HL-60 (cell line): ENCODE data around the gene NEU3.
"Not testable (repeated sequence)": the region's sequence is repeated elsewhere in the genome, so short reads cannot be mapped to it uniquely, and the experiment has no call there.

Source experiments
- DNase-seq, 2 experiments: peaks; one replicate each; pipeline ENCODE4 v3.0.0-alpha.2; 2010 to 2020; ENCODE audit warnings: low read depth in 1 of 2, low spot score in 1 of 2
- H3K27ac ChIP-seq: fragments of 250-450 bp; sonication (Bioruptor Pico); replicated peaks from 2 replicates; pipeline ENCODE4 v1.5.1; 2020; ENCODE audit warnings: mild to moderate bottlenecking, moderate library complexity
- H3K27me3 ChIP-seq: fragments of 250-450 bp; sonication (Bioruptor Pico); 2 replicates; pipeline ENCODE4 v1.5.1; 2021; ENCODE audit warnings: mild to moderate bottlenecking, moderate library complexity; ENCODE audit not compliant: insufficient read depth, poor library complexity, severe bottlenecking
- H3K4me3 ChIP-seq: replicated peaks from 2 replicates; pipeline ENCODE4 v1.5.1; 2011; ENCODE audit warnings: mild to moderate bottlenecking, control low read depth, low read length; ENCODE audit not compliant: insufficient read depth
- CTCF ChIP-seq: IDR thresholded peaks from one replicate; pipeline ENCODE4 v1.5.1; 2011; ENCODE audit warnings: low read length, control low read depth, inconsistent platforms; ENCODE audit not compliant: insufficient read depth
- GABPA ChIP-seq: IDR thresholded peaks from 2 replicates; pipeline ENCODE4 v1.6.1; 2012; ENCODE audit warnings: low read depth
- POLR2AphosphoS5 ChIP-seq: IDR thresholded peaks from 2 replicates; pipeline ENCODE4 v1.6.1; 2012; ENCODE audit warnings: low read depth
- REST ChIP-seq: IDR thresholded peaks from 2 replicates; pipeline ENCODE4 v1.6.1; 2012; ENCODE audit warnings: low read depth; ENCODE audit not compliant: insufficient replicate concordance
- SPI1 ChIP-seq: IDR thresholded peaks from 2 replicates; pipeline ENCODE4 v1.6.1; 2012; ENCODE audit warnings: low read depth, mild to moderate bottlenecking, borderline replicate concordance

The NEU3 gene

GRCh38 chr11:75047191-75047590, 58.5 kb downstream of the NEU3 start:
- DNase-seq, result no peak
- peaks cover 7% of the 10 kb centered on the region for H3K27me3 ChIP-seq
- H3K4me3 ChIP-seq, result no peak overlapping the region
- TF ChIP-seq POLR2AphosphoS5 (no peak), REST (no peak), GABPA (no peak), CTCF (no peak), SPI1 (no peak)
- H3K27ac ChIP-seq, result no peak overlapping the region

- not testable (repeated sequence) for H3K27ac ChIP-seq
Observed at GRCh38 chr11:75049501-75050266, 61.0 kb downstream of the NEU3 start.

GRCh38 chr11:75050516-75050915, 61.8 kb downstream of the NEU3 start:
- no peak overlapping the region for H3K4me3 ChIP-seq
- no peak overlapping the region for H3K27ac ChIP-seq
- no peak for DNase-seq
- peaks cover 7% of the 10 kb centered on the region for H3K27me3 ChIP-seq
- no peak for TF ChIP-seq GABPA
- TF ChIP-seq SPI1, result no peak
- TF ChIP-seq REST, result no peak
- no peak for TF ChIP-seq POLR2AphosphoS5
- no peak for TF ChIP-seq CTCF

More at GRCh38 chr11:75049501-75050266, 61.0 kb downstream of the NEU3 start:
- DNase-seq, H3K27me3 ChIP-seq, H3K4me3 ChIP-seq: not testable (repeated sequence)

GRCh38 chr11:75051043-75051442, 62.3 kb downstream of the NEU3 start:
- Histone ChIP-seq H3K27ac (no peak overlapping the region), H3K27me3 (peaks cover 7% of the 10 kb centered on the region), H3K4me3 (no peak overlapping the region)
- TF ChIP-seq GABPA, result no peak
- TF ChIP-seq POLR2AphosphoS5, result no peak
- no peak for TF ChIP-seq CTCF
- no peak for TF ChIP-seq SPI1
- no peak for TF ChIP-seq REST
- no peak for DNase-seq
